ENCODE results near the gene KCNJ5. TPM values are rescaled to one million over a fixed set of nuclear protein-coding genes. Genes with fewer than 3 reads are reported as not detected.

The KCNJ5 gene
- total RNA-seq, 3 donors from 2014 or later = 0.14 to 3.9 (median 0.48) TPM

- TF ChIP-seq CTCF (IDR thresholded peaks at IDR 0.05) = no peak
- H3K4me1 ChIP-seq (ENCODE audit: low read depth) = no peaks in the 10 kb centered on the region
- no peaks in the 10 kb centered on the region for H3K9me3 ChIP-seq
- ATAC-seq = no peak
- DNase-seq = no peak
- H3K4me3 ChIP-seq = no peak overlapping the region
- intact Hi-C loops (cut with DNase I, micrococcal nuclease) = loop anchor here in 1 of 2 donors (5.0 kb wide), 1 partner anchor 82 kb away; no protein-coding TSS in a partner anchor
- H3K36me3 ChIP-seq (ENCODE audit: low read depth) = no peaks in the 10 kb centered on the region
Observed at GRCh38 chr11:128964463-128964930, 73.3 kb downstream of the KCNJ5 start.

- no peaks in the 10 kb centered on the region for H3K4me1 ChIP-seq (ENCODE audit: low read depth)
- no peaks in the 10 kb centered on the region for H3K9me3 ChIP-seq
- intact Hi-C loops (cut with DNase I, micrococcal nuclease) = no loop called here
- ATAC-seq = peak; percentile 47
- no peak overlapping the region for H3K4me3 ChIP-seq
- H3K36me3 ChIP-seq (ENCODE audit: low read depth) = no peaks in the 10 kb centered on the region
- no peak for TF ChIP-seq CTCF (IDR thresholded peaks at IDR 0.05)
- no peak for DNase-seq
Observed at GRCh38 chr11:128965485-128965884, 74.3 kb downstream of the KCNJ5 start.

GRCh38 chr11:128967578-128967977 is 76.4 kb downstream of the KCNJ5 start:
- intact Hi-C loops (cut with DNase I, micrococcal nuclease) = no loop called here
- no peak for TF ChIP-seq CTCF (IDR thresholded peaks at IDR 0.05)
- Histone ChIP-seq H3K36me3 (ENCODE audit: low read depth) (no peaks in the 10 kb centered on the region), H3K4me1 (ENCODE audit: low read depth) (no peaks in the 10 kb centered on the region), H3K4me3 (no peak overlapping the region), H3K9me3 (no peaks in the 10 kb centered on the region)
- DNase-seq (no peak), ATAC-seq (no peak)

- Histone ChIP-seq H3K4me3 (no peak overlapping the region), H3K4me1 (ENCODE audit: low read depth) (no peaks in the 10 kb centered on the region), H3K9me3 (no peaks in the 10 kb centered on the region), H3K36me3 (ENCODE audit: low read depth) (no peaks in the 10 kb centered on the region)
- TF ChIP-seq CTCF (IDR thresholded peaks at IDR 0.05) = no peak
- ATAC-seq (no peak), DNase-seq (no peak)
- intact Hi-C loops (cut with DNase I, micrococcal nuclease) = no loop called here
Observed at GRCh38 chr11:128968916-128969315, 77.8 kb downstream of the KCNJ5 start.

Other genes with a start within 250 kb of the KCNJ5 start
- gene FLI1, start 197.3 kb upstream of the KCNJ5 start, total RNA-seq = 10 to 100 TPM in 2 of 3 donors, 1 to 10 TPM in 1; 5.8 to 10.9 (median 10.1) TPM
- not detected for gene KCNJ1, start 24.1 kb upstream of the KCNJ5 start, total RNA-seq
- under 1 TPM; 0.25 to 0.55 (median 0.36) TPM for gene TP53AIP1, start 51.5 kb downstream of the KCNJ5 start, total RNA-seq

All from mucosa of descending colon (tissue), 3 donors.